ENCODE results near the gene GOLGB1.

The GOLGB1 gene

GRCh38 chr3:121681792-121682191 lies 67.7 kb downstream of the GOLGB1 start:
- no peak overlapping the region for H3K4me3 ChIP-seq (ENCODE audit: low read depth, low read length)
- TF ChIP-seq CTCF (IDR thresholded peaks at IDR 0.05; ENCODE audit: borderline replicate concordance, insufficient read depth, low read depth, low read length), result no peak

- no peak overlapping the region for H3K4me3 ChIP-seq (ENCODE audit: low read depth, low read length)
Measured at GRCh38 chr3:121677141-121677540, 72.4 kb downstream of the GOLGB1 start.

GRCh38 chr3:121670676-121671075 lies 78.9 kb downstream of the GOLGB1 start:
- no peak overlapping the region for H3K4me3 ChIP-seq (ENCODE audit: low read depth, low read length)
- no peak for TF ChIP-seq CTCF (IDR thresholded peaks at IDR 0.05; ENCODE audit: borderline replicate concordance, insufficient read depth, low read depth, low read length)

More at GRCh38 chr3:121677141-121677540, 72.4 kb downstream of the GOLGB1 start:
- no peak for TF ChIP-seq CTCF (IDR thresholded peaks at IDR 0.05; ENCODE audit: borderline replicate concordance, insufficient read depth, low read depth, low read length)

GRCh38 chr3:121667333-121667732 lies 82.2 kb downstream of the GOLGB1 start:
- TF ChIP-seq CTCF (IDR thresholded peaks at IDR 0.05; ENCODE audit: borderline replicate concordance, insufficient read depth, low read depth, low read length), result no peak
- H3K4me3 ChIP-seq (ENCODE audit: low read depth, low read length), result no peak overlapping the region

GRCh38 chr3:121665488-121665887 lies 84.1 kb downstream of the GOLGB1 start:
- no peak for TF ChIP-seq CTCF (IDR thresholded peaks at IDR 0.05; ENCODE audit: borderline replicate concordance, insufficient read depth, low read depth, low read length)
- no peak overlapping the region for H3K4me3 ChIP-seq (ENCODE audit: low read depth, low read length)

GRCh38 chr3:121663171-121663847 lies 86.2 kb downstream of the GOLGB1 start:
- no peak overlapping the region for H3K4me3 ChIP-seq (ENCODE audit: low read depth, low read length)
- no peak for TF ChIP-seq CTCF (IDR thresholded peaks at IDR 0.05; ENCODE audit: borderline replicate concordance, insufficient read depth, low read depth, low read length)

GRCh38 chr3:121662742-121663141 lies 86.8 kb downstream of the GOLGB1 start:
- H3K4me3 ChIP-seq (ENCODE audit: low read depth, low read length), result no peak overlapping the region
- no peak for TF ChIP-seq CTCF (IDR thresholded peaks at IDR 0.05; ENCODE audit: borderline replicate concordance, insufficient read depth, low read depth, low read length)

Measured in GM12875 (cell line).